Endodermal cell (in vitro differentiated cells): ENCODE data around the gene HIPK1. TPM values are rescaled to one million over a fixed set of nuclear protein-coding genes. Genes with fewer than 3 reads are reported as not detected.

Experiments
- DNase-seq: peaks from one replicate; pipeline ENCODE4 v3.0.0-alpha.2; 2017
- H3K27ac ChIP-seq: 2 replicates; pipeline ENCODE4 v1.5.1; 2013; ENCODE audit warnings: mild to moderate bottlenecking, low read depth, low read length, moderate library complexity
- H3K27me3 ChIP-seq: 2 replicates; pipeline ENCODE4 v1.6.1; 2013; ENCODE audit warnings: mild to moderate bottlenecking, low read length, moderate library complexity; ENCODE audit not compliant: insufficient read depth, control insufficient read depth, poor library complexity, severe bottlenecking
- H3K36me3 ChIP-seq: 2 replicates; pipeline ENCODE4 v1.7.0; 2013; ENCODE audit warnings: mild to moderate bottlenecking, low read length, moderate library complexity; ENCODE audit not compliant: control insufficient read depth, insufficient read depth
- H3K4me1 ChIP-seq: one replicate; pipeline ENCODE4 v1.7.0; 2013; ENCODE audit warnings: low read length; ENCODE audit not compliant: control insufficient read depth, insufficient read depth
- H3K4me3 ChIP-seq: 2 replicates; pipeline ENCODE4 v1.5.1; 2013; ENCODE audit warnings: mild to moderate bottlenecking, low read length, moderate library complexity
- H3K9ac ChIP-seq: 2 replicates; pipeline ENCODE4 v1.6.1; 2013; ENCODE audit warnings: mild to moderate bottlenecking, low read length, moderate library complexity; ENCODE audit not compliant: poor library complexity, severe bottlenecking; ENCODE audit errors: extremely low read depth
- H3K9me3 ChIP-seq: 2 replicates; pipeline ENCODE4 v1.6.1; 2013; ENCODE audit warnings: mild to moderate bottlenecking, low read length, moderate library complexity; ENCODE audit not compliant: control insufficient read depth
- H3K27ac Mint-ChIP-seq: 2 replicates; pipeline ENCODE4 v1.8.0; 2020; ENCODE audit warnings: mixed read lengths
- H3K27me3 Mint-ChIP-seq: 2 replicates; pipeline ENCODE4 v1.8.0; 2021; ENCODE audit warnings: mild to moderate bottlenecking, mixed read lengths; ENCODE audit not compliant: insufficient read depth
- H3K36me3 Mint-ChIP-seq: 2 replicates; pipeline ENCODE4 v1.8.0; 2020; ENCODE audit warnings: low read depth, mixed read lengths
- H3K4me1 Mint-ChIP-seq: 2 replicates; pipeline ENCODE4 v1.8.0; 2020; ENCODE audit warnings: mixed read lengths
- H3K4me3 Mint-ChIP-seq: 2 replicates; pipeline ENCODE4 v1.8.0; 2020; ENCODE audit warnings: mild to moderate bottlenecking, moderate library complexity, mixed read lengths
- H3K9me3 Mint-ChIP-seq: 2 replicates; pipeline ENCODE4 v1.8.0; 2020; ENCODE audit warnings: mild to moderate bottlenecking, mixed read lengths
- CTCF ChIP-seq: fragments of 200-600 bp; sonication (generic); conservative IDR thresholded peaks from 2 replicates; pipeline ENCODE4 v1.5.0; 2021; ENCODE audit warnings: antibody characterized with exemption, mild to moderate bottlenecking
- WGBS, 2 experiments: methylation state at CpG; one replicate each; pipeline versions ENCODE4 v1.1.5 to v1.1.7; 2013; ENCODE audit warnings: missing lambda C conversion rate in 2 of 2, mixed read lengths in 1 of 2; ENCODE audit not compliant: insufficient coverage in 1 of 2, insufficient read length in 1 of 2; 5-methylcytosine and 5-hydroxymethylcytosine counted together
- total RNA-seq, 2 donors: library from RNA; stranded (reverse); fragmentation: NEBNext Ultra II Directional in 1 of 2; extraction: Animal tissue kit (Norgen Biotek cat#: 25700) in 1 of 2; gene quantifications; 2 replicates in 1 of 2; 3 replicates in 1 of 2; pipeline ENCODE4 v1.2.1, GENCODE V29; 2021

Gene HIPK1
- total RNA-seq, 2 donors from 2014 or later: 71.4 to 79.2 TPM

GRCh38 chr1:113999799-114000198 is 70.7 kb downstream of the HIPK1 start:
- Histone ChIP-seq H3K36me3 (no peaks in the 10 kb centered on the region), H3K4me3 (no peak overlapping the region), H3K9me3 (peaks cover 37% of the 10 kb centered on the region), H3K27me3 (peaks cover 72% of the 10 kb centered on the region), H3K4me1 (peaks cover 7% of the 10 kb centered on the region), H3K9ac (no peak overlapping the region), H3K27ac (no peak overlapping the region)
- TF ChIP-seq CTCF: no peak
- 55% methylated on average over 2 of the region's 2 CpGs; no CpG with 5 or more reads in 1 of the 2 experiments for WGBS, 2 experiments
- Mint-ChIP-seq H3K9me3 (peaks cover 24% of the 10 kb centered on the region), H3K27me3 (peaks cover 78% of the 10 kb centered on the region), H3K27ac (no peak overlapping the region), H3K36me3 (peaks cover 7% of the 10 kb centered on the region), H3K4me1 (peaks cover 36% of the 10 kb centered on the region), H3K4me3 (no peak overlapping the region)
- DNase-seq: no peak

GRCh38 chr1:114000406-114000805 is 71.3 kb downstream of the HIPK1 start:
- peaks cover 36% of the 10 kb centered on the region for H3K4me1 Mint-ChIP-seq
- Histone ChIP-seq H3K4me3 (no peak overlapping the region), H3K27me3 (peaks cover 72% of the 10 kb centered on the region), H3K9me3 (peaks cover 37% of the 10 kb centered on the region), H3K27ac (no peak overlapping the region), H3K36me3 (no peaks in the 10 kb centered on the region), H3K9ac (no peak overlapping the region), H3K4me1 (peaks cover 7% of the 10 kb centered on the region)
- no peak overlapping the region for H3K4me3 Mint-ChIP-seq
- TF ChIP-seq CTCF: no peak
- no peak for DNase-seq
- H3K27me3 Mint-ChIP-seq: peaks cover 79% of the 10 kb centered on the region
- peaks cover 2% of the 10 kb centered on the region for H3K36me3 Mint-ChIP-seq
- H3K27ac Mint-ChIP-seq: no peak overlapping the region
- peaks cover 23% of the 10 kb centered on the region for H3K9me3 Mint-ChIP-seq

- Histone ChIP-seq H3K27ac (no peak overlapping the region), H3K27me3 (peaks cover 73% of the 10 kb centered on the region), H3K9ac (no peak overlapping the region), H3K4me1 (peaks cover 7% of the 10 kb centered on the region), H3K36me3 (no peaks in the 10 kb centered on the region), H3K9me3 (peaks cover 20% of the 10 kb centered on the region), H3K4me3 (no peak overlapping the region)
- DNase-seq: peak; percentile 71
- Mint-ChIP-seq H3K27ac (peak overlapping the region; percentile 56), H3K4me3 (peak overlapping the region; percentile 8), H3K27me3 (peaks cover 79% of the 10 kb centered on the region), H3K4me1 (peaks cover 36% of the 10 kb centered on the region), H3K9me3 (peaks cover 17% of the 10 kb centered on the region), H3K36me3 (no peaks in the 10 kb centered on the region)
- TF ChIP-seq CTCF: no peak
- 67 to 69% methylated on average over 6 to 15 of the region's 15 CpGs for WGBS, 2 experiments
Observed at GRCh38 chr1:114002492-114003239, 73.5 kb downstream of the HIPK1 start.
